Esophagus (tissue), 2 donors: ENCODE data around the gene LRRN2. TPM values are rescaled to one million over a fixed set of nuclear protein-coding genes. Genes with fewer than 3 reads are reported as not detected.

ENCODE experiments used
- H3K27ac ChIP-seq, 2 donors: one replicate each; pipeline ENCODE4 v1.5.1; 2013; ENCODE audit warnings: low read depth in 2 of 2, mild to moderate bottlenecking in 2 of 2, inconsistent platforms in 1 of 2, low read length in 1 of 2, moderate library complexity in 1 of 2
- H3K27me3 ChIP-seq, 2 donors: one replicate each; pipeline ENCODE4 v1.6.1; 2013; ENCODE audit warnings: low read length in 2 of 2, control low read depth in 1 of 2, mild to moderate bottlenecking in 1 of 2; ENCODE audit not compliant: insufficient read depth in 2 of 2, control insufficient read depth in 1 of 2
- H3K36me3 ChIP-seq, 2 donors: one replicate each; pipeline ENCODE4 v1.6.1; 2013; ENCODE audit warnings: low read length in 1 of 2; ENCODE audit not compliant: control insufficient read depth in 2 of 2, insufficient read depth in 2 of 2
- H3K4me1 ChIP-seq, 2 donors: one replicate each; pipeline ENCODE4 v1.6.1; 2013; ENCODE audit warnings: low read length in 1 of 2; ENCODE audit not compliant: control insufficient read depth in 2 of 2, insufficient read depth in 2 of 2
- H3K4me3 ChIP-seq, 2 donors: one replicate each; pipeline ENCODE4 v1.5.1; 2013; ENCODE audit warnings: low read length in 2 of 2, mild to moderate bottlenecking in 2 of 2, low read depth in 1 of 2, moderate library complexity in 1 of 2
- H3K9me3 ChIP-seq, 2 donors: one replicate each; pipeline ENCODE4 v1.6.1; 2013; ENCODE audit warnings: mild to moderate bottlenecking in 2 of 2, low read depth in 1 of 2, low read length in 1 of 2, moderate library complexity in 1 of 2; ENCODE audit not compliant: control insufficient read depth in 2 of 2, insufficient read depth in 1 of 2
- WGBS, 2 donors: extraction: QIAGEN DNeasy Blood & Tissue Kit; methylation state at CpG; one replicate each; pipeline ENCODE4 v1.1.7; 2013; 5-methylcytosine and 5-hydroxymethylcytosine counted together
- polyA plus RNA-seq, 2 donors: library from polyadenylated mRNA; stranded (reverse); fragments of 200-250 nt; gene quantifications; one replicate each; pipeline ENCODE4 v1.2.3, GENCODE V29; 2013
- donor health status: healthy with polysubstance abuse.
- donor health status: Bipolar disorder and iron deficiency.

Gene LRRN2
- polyA plus RNA-seq, 2 donors = 0.65 to 0.88 TPM

DNA sequence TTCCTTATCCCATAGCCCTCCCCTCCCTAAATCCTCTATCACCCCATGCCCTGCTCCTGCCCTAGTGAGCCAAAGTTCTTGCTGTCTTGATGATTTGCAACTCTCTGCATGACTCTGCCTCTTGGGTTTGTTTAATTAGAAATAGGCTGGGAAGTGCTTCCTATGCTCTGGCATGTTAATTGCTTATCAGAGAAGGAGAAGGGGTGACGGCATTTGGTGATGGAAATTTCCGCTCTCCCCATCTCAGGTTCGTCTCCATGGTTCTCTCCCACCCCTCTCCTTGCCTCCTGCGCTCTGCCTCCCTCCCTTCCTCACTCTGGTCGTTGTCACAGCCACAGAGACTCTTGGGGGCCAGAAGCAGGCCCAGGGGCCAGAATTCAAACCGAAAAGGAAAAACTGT, 68.9 kb downstream of the LRRN2 start:
- no peak overlapping the region for H3K4me3 ChIP-seq
- H3K9me3 ChIP-seq = no peaks in the 10 kb centered on the region
- no peaks in the 10 kb centered on the region for H3K36me3 ChIP-seq
- no peaks in the 10 kb centered on the region for H3K27me3 ChIP-seq
- H3K27ac ChIP-seq = no peak overlapping the region
- H3K4me1 ChIP-seq = peaks cover 2 to 8% of the 10 kb centered on the region in 2 donors
- WGBS, 2 donors = 75 to 77% methylated on average over 6 of the region's 6 CpGs

DNA sequence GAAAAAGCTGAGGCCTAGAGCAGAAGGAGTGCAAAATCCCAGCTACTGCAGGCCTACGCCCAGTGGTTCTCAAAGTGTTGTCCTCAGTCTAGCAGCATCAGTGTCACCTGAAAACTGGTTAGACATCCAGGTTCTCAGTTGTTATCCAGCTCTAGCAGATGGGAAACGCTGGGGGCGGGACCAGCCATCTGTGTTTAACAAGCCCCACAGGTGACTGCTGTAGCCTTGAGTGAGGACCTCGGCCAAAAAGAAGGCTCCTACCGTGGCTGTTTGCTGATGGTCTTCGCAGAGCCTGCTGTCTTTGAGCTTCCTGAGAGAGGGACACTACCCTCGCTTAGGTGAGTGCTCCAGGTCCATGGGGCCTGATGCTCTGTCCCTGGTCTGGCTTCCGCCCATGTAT, 69.7 kb downstream of the LRRN2 start:
- Histone ChIP-seq H3K4me3 (no peak overlapping the region), H3K27me3 (no peaks in the 10 kb centered on the region), H3K36me3 (no peaks in the 10 kb centered on the region), H3K4me1 (peaks cover 1 to 8% of the 10 kb centered on the region in 2 donors), H3K27ac (no peak overlapping the region), H3K9me3 (no peaks in the 10 kb centered on the region)
- 79 to 88% methylated on average over 8 of the region's 8 CpGs for WGBS, 2 donors

DNA sequence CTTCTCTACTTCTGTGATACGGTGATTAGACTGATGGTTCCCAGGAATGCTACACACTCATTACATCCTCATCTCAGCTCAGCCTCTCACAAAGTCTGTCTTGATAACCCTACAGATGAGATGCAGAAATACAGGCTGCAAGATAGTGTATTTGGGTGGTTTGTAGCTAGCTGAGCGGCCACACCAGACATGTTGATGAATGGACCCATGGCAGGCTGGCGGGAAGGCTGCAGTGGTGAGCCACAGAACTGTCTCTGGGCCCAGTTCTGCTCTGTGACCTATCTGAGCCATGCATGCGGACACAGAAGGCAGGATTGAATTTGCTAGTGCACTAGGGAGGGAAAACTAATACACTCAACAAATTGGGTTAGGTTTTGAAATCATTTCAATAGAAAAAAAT, 71.9 kb downstream of the LRRN2 start:
- Histone ChIP-seq H3K9me3 (no peaks in the 10 kb centered on the region), H3K4me1 (peaks cover 0 to 3% of the 10 kb centered on the region in 2 donors), H3K4me3 (no peak overlapping the region), H3K27me3 (no peaks in the 10 kb centered on the region), H3K27ac (no peak overlapping the region), H3K36me3 (no peaks in the 10 kb centered on the region)
- WGBS, 2 donors = 88 to 93% methylated on average over 4 of the region's 4 CpGs

DNA sequence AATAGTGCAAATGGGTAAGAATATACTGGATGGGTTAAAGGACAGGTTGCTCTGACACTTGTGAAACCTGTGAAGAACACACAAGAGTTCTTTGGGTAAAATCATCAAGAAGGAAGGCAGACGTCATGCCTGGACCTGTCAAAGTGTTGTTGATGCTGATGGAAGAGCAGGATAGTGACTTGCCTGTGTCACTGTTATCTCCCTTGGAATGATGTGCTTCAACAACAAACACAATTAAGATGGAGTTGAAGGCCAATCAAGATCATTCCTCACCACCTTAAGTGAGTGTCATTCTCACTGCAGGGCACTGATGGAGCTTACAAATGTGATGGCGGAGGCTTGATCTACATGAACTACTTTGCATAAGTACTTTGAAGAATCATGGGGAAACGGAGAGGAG, 73.2 kb downstream of the LRRN2 start:
- H3K36me3 ChIP-seq = no peaks in the 10 kb centered on the region
- no peaks in the 10 kb centered on the region for H3K9me3 ChIP-seq
- H3K27ac ChIP-seq = no peak overlapping the region
- H3K4me1 ChIP-seq = no peaks in the 10 kb centered on the region
- WGBS, 2 donors = 81 to 87% methylated on average over 3 of the region's 3 CpGs
- no peaks in the 10 kb centered on the region for H3K27me3 ChIP-seq
- H3K4me3 ChIP-seq = no peak overlapping the region

DNA sequence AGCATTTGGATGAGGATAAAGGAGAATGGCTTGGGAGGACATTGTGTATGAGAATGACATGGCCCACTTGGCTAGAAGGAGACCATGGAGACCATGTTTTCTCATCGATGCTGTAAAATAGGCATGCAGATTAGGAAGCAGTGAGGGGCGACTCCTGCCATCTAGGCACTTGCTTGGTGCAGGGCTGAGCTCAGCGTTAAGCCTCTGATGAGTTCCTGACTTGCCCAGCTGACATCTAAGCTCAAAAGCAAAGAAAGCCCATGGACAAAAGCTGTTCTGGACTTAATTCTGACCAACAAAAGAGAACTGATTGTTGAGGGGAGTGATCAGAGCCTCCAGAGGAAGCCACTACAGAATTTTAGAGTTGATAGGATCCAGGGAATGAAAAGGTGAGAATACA, 74.5 kb downstream of the LRRN2 start:
- 76 to 83% methylated on average over 3 of the region's 3 CpGs for WGBS, 2 donors

DNA sequence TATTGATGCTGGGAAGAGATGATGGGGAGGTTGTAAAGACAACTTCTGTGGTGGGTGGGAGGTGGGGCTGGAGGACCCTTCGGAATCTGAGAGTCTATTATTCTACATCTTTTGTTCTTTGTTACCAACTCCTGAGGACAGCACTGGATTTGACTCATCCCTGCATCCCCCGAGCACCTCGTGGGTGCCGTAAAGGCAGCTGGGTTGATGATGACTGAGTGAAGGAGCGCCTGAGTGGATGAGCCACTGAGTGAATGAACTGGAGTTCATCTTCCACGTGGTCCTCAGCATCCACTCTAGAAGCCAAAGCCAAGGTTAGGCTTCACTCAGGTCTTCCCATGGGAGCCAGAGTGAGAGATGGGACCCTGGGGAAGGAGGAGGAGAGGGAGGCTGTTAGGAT, 77.6 kb downstream of the LRRN2 start:
- WGBS, 2 donors = 82 to 85% methylated on average over 6 of the region's 6 CpGs
- Histone ChIP-seq H3K4me3 (no peak overlapping the region), H3K27ac (no peak overlapping the region), H3K27me3 (no peaks in the 10 kb centered on the region), H3K4me1 (no peaks in the 10 kb centered on the region), H3K36me3 (no peaks in the 10 kb centered on the region), H3K9me3 (no peaks in the 10 kb centered on the region)

More for the DNA sequence above, 74.5 kb downstream of the LRRN2 start:
- Histone ChIP-seq H3K27me3 (no peaks in the 10 kb centered on the region), H3K4me1 (no peaks in the 10 kb centered on the region), H3K4me3 (no peak overlapping the region), H3K27ac (no peak overlapping the region), H3K36me3 (no peaks in the 10 kb centered on the region), H3K9me3 (no peaks in the 10 kb centered on the region)

DNA sequence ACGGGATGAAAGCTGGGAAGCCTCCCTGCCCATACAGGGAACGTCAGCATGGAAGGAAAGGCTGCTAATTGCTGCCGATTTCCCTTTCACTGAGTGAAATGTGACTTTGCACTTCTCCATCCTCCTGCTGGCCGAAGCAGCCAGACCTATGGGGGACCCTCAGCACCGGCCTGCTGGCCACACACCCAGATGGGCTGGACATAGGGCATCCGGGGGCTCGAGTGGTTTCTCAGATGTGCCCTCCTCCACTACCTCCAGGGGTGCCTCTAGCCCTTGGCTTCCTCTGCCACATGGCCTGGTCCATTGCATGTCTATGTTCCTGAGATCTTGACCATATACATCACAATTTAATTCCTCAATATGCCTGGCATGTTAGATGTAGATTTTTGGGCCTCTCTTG, 79.7 kb downstream of the LRRN2 start:
- WGBS, 2 donors = 74 to 75% methylated on average over 7 of the region's 7 CpGs

DNA sequence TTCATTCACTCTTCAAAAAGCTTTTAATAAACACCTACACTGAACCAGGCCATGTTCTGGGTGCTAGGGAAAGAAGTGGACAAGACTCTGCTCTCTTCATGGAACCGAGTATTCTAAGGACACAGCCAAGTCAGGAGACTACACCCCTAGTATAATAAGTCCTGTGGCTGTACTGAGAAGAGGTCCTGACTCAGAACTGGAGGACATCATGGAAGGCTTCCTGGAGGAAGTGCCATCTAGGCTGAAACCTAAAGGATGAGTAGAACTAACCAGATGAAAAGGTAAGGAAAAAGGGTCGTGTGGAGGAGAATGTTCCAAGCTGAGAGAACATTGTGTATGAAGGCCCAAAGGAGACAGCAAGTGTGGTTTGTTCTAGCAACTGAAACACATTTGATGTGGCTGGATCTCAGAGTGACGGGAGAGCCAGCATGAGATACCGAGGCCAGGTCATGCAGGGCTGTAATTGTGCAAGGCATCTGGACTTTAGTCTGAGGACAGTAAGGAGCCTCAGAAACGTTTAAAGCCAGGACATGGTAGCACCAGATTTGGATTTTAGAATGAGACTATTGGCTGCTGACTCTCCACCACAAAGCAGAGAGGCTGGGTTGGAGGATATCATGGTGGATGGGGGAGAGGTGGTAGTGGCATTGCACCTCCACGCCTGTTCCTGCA, 82.5 kb downstream of the LRRN2 start:
- Histone ChIP-seq H3K27ac (no peak overlapping the region), H3K4me1 (peaks cover 0 to 5% of the 10 kb centered on the region in 2 donors), H3K4me3 (no peak overlapping the region), H3K9me3 (no peaks in the 10 kb centered on the region), H3K36me3 (no peaks in the 10 kb centered on the region), H3K27me3 (no peaks in the 10 kb centered on the region)
- 71 to 80% methylated on average over 6 of the region's 6 CpGs for WGBS, 2 donors

More for the DNA sequence above, 79.7 kb downstream of the LRRN2 start:
- Histone ChIP-seq H3K4me3 (no peak overlapping the region), H3K4me1 (no peaks in the 10 kb centered on the region), H3K9me3 (no peaks in the 10 kb centered on the region), H3K27me3 (no peaks in the 10 kb centered on the region), H3K36me3 (no peaks in the 10 kb centered on the region), H3K27ac (no peak overlapping the region)

DNA sequence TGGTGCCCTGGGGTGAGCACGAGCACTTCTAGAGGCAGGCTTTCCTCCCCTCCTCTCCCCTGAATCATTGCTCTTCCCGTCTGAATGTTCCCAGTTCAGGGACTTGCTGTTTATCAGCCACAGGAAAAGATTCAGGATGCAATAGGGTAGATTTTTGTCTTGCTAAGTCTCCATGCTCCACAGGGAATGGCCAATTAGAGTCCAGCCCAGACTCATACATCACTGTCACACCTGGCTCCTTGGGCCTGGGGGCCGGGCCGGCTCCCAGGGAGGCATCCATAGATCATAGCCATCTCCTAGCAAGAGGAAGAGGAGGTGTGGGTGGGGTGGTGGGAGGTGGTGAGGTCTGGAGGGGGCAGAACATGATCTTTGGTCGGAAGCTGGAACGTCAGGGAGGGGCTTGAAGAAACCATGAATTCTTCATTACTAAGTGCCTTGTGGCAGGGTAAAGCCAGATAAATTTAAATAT, 83.4 kb downstream of the LRRN2 start:
- H3K36me3 ChIP-seq = no peaks in the 10 kb centered on the region
- no peaks in the 10 kb centered on the region for H3K27me3 ChIP-seq
- 52 to 54% methylated on average over 6 of the region's 6 CpGs for WGBS, 2 donors
- H3K9me3 ChIP-seq = no peaks in the 10 kb centered on the region
- no peak overlapping the region for H3K27ac ChIP-seq
- no peak overlapping the region for H3K4me3 ChIP-seq
- peaks cover 0 to 5% of the 10 kb centered on the region in 2 donors for H3K4me1 ChIP-seq

DNA sequence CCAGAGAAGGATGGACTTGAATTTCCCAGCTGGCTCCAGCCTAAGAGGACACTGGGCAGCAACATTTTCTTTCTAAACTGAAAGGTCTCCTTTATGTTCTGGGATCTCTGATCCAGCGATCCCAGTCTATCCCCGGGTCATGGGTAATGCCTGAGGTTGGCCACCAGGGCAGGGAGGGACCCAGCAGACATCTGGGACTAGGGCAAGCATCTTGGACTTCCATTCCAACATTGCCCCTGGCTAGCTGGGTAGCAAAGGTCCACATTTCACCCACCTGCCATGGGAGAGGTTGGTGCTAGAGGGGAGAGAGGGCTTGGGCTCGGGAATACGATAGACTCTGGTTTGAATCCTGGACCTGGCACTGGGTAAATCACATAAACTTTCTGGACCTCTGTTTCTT, 84.6 kb downstream of the LRRN2 start:
- no peaks in the 10 kb centered on the region for H3K36me3 ChIP-seq
- H3K27me3 ChIP-seq = no peaks in the 10 kb centered on the region
- WGBS, 2 donors = 89 to 92% methylated on average over 4 of the region's 4 CpGs
- H3K27ac ChIP-seq = no peak overlapping the region
- H3K4me1 ChIP-seq = peaks cover 0 to 5% of the 10 kb centered on the region in 2 donors
- H3K9me3 ChIP-seq = no peaks in the 10 kb centered on the region
- no peak overlapping the region for H3K4me3 ChIP-seq
